PC-9 (cell line): ENCODE results near the gene TFAP2A.

Experiments
- EZH2 ChIP-seq: fragments of 200-600 bp; sonication (generic); IDR thresholded peaks from 2 replicates; pipeline ENCODE4 v1.8.0; 2017; ENCODE audit warnings: antibody characterized with exemption, low read depth
- TF ChIP-seq, protein P1 (sequence below): fragments of 200-600 bp; sonication (generic); conservative IDR thresholded peaks from 2 replicates; pipeline ENCODE4 v1.6.1; 2017; ENCODE audit warnings: mixed run types, antibody characterized with exemption, mild to moderate bottlenecking, moderate library complexity

DNA sequence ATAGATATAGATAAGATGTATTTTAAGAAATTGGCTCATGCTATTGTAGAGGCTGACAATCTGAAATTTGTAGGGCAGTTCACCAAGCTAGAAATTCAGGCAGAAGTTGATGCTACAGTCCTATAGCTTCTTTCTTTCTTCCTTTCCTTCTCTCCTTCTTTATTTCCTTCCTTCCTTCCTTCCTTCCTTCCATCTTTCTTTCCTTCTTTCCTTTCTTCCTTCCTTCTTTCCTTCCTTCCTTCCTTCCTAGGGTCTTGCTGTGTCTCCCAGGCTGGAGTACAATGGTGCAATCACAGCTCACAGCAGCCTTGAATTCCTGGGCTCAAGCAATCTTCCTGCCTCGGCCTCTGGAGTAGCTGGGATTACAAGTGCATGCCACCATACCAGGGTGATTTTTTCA, 55.3 kb downstream of the TFAP2A start:
- TF ChIP-seq, protein P1, sequence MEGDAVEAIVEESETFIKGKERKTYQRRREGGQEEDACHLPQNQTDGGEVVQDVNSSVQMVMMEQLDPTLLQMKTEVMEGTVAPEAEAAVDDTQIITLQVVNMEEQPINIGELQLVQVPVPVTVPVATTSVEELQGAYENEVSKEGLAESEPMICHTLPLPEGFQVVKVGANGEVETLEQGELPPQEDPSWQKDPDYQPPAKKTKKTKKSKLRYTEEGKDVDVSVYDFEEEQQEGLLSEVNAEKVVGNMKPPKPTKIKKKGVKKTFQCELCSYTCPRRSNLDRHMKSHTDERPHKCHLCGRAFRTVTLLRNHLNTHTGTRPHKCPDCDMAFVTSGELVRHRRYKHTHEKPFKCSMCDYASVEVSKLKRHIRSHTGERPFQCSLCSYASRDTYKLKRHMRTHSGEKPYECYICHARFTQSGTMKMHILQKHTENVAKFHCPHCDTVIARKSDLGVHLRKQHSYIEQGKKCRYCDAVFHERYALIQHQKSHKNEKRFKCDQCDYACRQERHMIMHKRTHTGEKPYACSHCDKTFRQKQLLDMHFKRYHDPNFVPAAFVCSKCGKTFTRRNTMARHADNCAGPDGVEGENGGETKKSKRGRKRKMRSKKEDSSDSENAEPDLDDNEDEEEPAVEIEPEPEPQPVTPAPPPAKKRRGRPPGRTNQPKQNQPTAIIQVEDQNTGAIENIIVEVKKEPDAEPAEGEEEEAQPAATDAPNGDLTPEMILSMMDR: no peak
- no peak for TF ChIP-seq EZH2
